ENCODE measurements around the gene EDA2R. TPM values are rescaled to one million over a fixed set of nuclear protein-coding genes. Genes with fewer than 3 reads are reported as not detected.

Gene EDA2R
- total and polyA plus RNA-seq, 9 of the 15 experiments (the other 6 are each of a cell fraction or from before 2014, with no cell fraction given) = 0.03 to 0.08 (median 0.05) TPM; not detected in 5

DNA sequence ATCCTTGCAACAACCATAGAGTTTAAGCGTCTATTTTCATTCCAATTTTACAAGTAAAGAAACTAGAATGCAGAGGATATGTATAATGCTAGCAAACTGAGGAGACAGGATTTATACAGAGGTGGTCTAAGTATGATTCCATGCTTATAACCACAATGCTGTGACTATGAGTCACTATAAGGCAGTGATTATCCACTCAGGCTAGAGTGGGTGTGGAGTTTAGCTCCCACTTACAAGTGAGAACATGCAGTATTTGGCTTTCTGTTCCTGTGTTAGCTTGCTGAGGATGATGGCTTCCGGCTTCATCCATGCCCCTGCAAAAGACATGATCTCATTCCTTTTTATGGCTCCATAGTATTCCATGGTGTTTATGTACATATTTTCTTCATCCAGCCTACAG lies 41.6 kb upstream of the EDA2R start (continued):
- TF ChIP-seq, protein P1, sequence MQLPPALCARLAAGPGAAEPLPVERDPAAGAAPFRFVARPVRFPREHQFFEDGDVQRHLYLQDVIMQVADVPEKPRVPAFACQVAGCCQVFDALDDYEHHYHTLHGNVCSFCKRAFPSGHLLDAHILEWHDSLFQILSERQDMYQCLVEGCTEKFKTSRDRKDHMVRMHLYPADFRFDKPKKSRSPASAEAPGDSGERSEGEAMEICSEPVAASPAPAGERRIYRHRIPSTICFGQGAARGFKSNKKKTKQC (CRISPR knock-in tag; IDR thresholded peaks at IDR 0.05) = no peak
- no peak for TF ChIP-seq ZNF165 (CRISPR knock-in tag; IDR thresholded peaks at IDR 0.05; ENCODE audit: borderline replicate concordance)
- no peak for TF ChIP-seq RHOXF2B (CRISPR knock-in tag; conservative IDR thresholded peaks at IDR 0.05)
- no peak for TF ChIP-seq OTX1 (CRISPR knock-in tag; IDR thresholded peaks at IDR 0.05)

DNA sequence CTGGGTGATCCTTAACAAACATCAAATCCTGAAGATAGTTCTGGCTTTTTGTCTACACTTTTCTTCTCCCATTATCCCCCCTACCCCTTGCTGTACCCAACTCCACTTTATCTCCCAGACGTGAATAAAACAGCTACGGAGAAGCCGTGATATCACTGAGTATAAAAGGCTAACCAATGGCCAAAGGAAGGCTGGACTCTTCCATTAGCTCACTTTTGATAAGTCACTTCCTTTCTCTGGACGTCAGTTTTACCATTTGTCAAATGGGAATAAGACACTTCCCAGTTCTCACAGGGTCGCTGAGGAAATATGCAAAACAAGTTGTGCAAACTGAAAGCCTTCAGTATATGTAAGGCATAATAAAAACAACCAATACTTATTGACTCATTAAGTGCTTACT lies 38.6 kb upstream of the EDA2R start:
- FAIRE-seq (no peak), ATAC-seq (no peak), DNase-seq (ENCODE audit: extremely low read depth in 1 of 4, low spot score in 3 of 4) (no peak)
- POLR2A ChIA-PET = no interaction called here
- H4K20me1 ChIP-seq (replicated peaks; ENCODE audit: control insufficient read depth, insufficient read depth, low read length) = no peaks in the 10 kb centered on the region
- no peaks in the 10 kb centered on the region for H3K9me1 ChIP-seq (ENCODE audit: control insufficient read depth, insufficient read depth, low read length)
- H3K27me3 ChIP-seq (ENCODE audit: control insufficient read depth in 2 of 2, insufficient read depth in 2 of 2, low read length in 2 of 2) = no peaks in the 10 kb centered on the region
- H2AFZ ChIP-seq (ENCODE audit: low read depth, low read length) = no peak overlapping the region
- H3K79me2 ChIP-seq (ENCODE audit: control insufficient read depth, insufficient read depth, low read length) = no peaks in the 10 kb centered on the region
- no peaks in the 10 kb centered on the region for H3K4me1 ChIP-seq (replicated peaks in 1 of 2; ENCODE audit: control insufficient read depth in 2 of 2, insufficient read depth in 2 of 2, low read length in 2 of 2)
- no peak for TF ChIP-seq SIN3A (IDR thresholded peaks at IDR 0.05; ENCODE audit: borderline replicate concordance in 2 of 2, control insufficient read depth in 1 of 2, low read depth in 2 of 2, low read length in 2 of 2)
- no peak for TF ChIP-seq IRF2 (CRISPR knock-in tag; IDR thresholded peaks at IDR 0.05)
- TF ChIP-seq SRSF9 (IDR thresholded peaks at IDR 0.05; ENCODE audit: borderline replicate concordance, low read depth, low read length) = no peak
- no peak for TF ChIP-seq ZNF197 (CRISPR knock-in tag; IDR thresholded peaks at IDR 0.05; ENCODE audit: low read depth)
- TF ChIP-seq ZNF561 (CRISPR knock-in tag; conservative IDR thresholded peaks at IDR 0.05) = no peak
- no peak for TF ChIP-seq OTX1 (CRISPR knock-in tag; IDR thresholded peaks at IDR 0.05)
- CTCF ChIA-PET (ENCODE audit: low intra/inter-chr PET ratio) = no interaction called here
- H3K4me2 ChIP-seq (ENCODE audit: insufficient read depth, low read length) = no peak overlapping the region
- H3K9me3 ChIP-seq (replicated peaks; ENCODE audit: control insufficient read depth, insufficient read depth, low read depth, low read length) = no peaks in the 10 kb centered on the region
- no peak overlapping the region for H3K9ac ChIP-seq (ENCODE audit: insufficient read depth in 1 of 2, low read depth in 2 of 2, low read length in 2 of 2)
- H3K4me3 ChIP-seq = no peak overlapping the region
- intact Hi-C loops (cut with micrococcal nuclease) (no loop called here), in situ Hi-C loops (cut with MboI) (no loop called here)
- BruUV-seq (replicated peaks) = no TSS peak
- H3K36me3 ChIP-seq (ENCODE audit: control insufficient read depth, insufficient read depth, low read length) = no peaks in the 10 kb centered on the region
- H3K27ac ChIP-seq (ENCODE audit: extremely low read depth, low read depth, low read length) = no peak overlapping the region
- WGBS (ENCODE audit: insufficient coverage, low coverage, missing lambda C conversion rate) = 0% methylated on average over 5 of the region's 5 CpGs
